Measurements from ENCODE around the gene ARHGEF39.
A peak's percentile ranks its signal among the peaks of the same experiment; 100 is the strongest.

Gene ARHGEF39

DNA sequence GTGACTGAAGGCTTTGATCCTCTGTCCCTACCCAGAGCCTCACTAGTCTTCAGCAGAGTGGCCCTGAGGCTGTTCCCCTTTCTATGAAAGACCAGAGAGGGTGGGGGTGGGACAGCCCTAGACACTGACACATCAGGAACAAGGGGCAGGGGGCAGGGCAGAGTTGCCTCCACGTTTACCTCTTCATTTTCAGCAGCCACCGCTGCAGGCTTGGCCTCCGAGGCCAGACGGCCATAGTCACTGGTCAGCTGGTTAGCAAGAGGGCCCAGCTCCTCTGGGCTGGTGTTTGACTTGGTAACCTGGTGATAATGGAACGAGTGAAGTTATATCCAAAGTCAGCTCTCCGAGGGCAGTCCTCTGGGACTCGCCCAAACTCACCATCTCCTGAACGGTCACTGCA is 40.4 kb upstream of the ARHGEF39 start:
- H3K36me3 ChIP-seq (ENCODE audit: control insufficient read depth, insufficient read depth, low read length): peaks cover 94% of the 10 kb centered on the region
- H3K27ac ChIP-seq (ENCODE audit: low read depth, low read length): no peak overlapping the region
- no peak overlapping the region for H3K9ac ChIP-seq (ENCODE audit: low read depth, low read length)
- no peaks in the 10 kb centered on the region for H3K9me3 ChIP-seq (ENCODE audit: control insufficient read depth, insufficient read depth, low read length)
- no peak overlapping the region for H3K4me3 ChIP-seq (ENCODE audit: low read depth, low read length)
- H3K27me3 ChIP-seq (ENCODE audit: control insufficient read depth, insufficient read depth, low read length): no peaks in the 10 kb centered on the region
- no peaks in the 10 kb centered on the region for H3K4me1 ChIP-seq (ENCODE audit: control insufficient read depth, insufficient read depth, low read length)

- Histone ChIP-seq H3K9me3 (ENCODE audit: control insufficient read depth, insufficient read depth, low read length) (no peaks in the 10 kb centered on the region), H3K36me3 (ENCODE audit: control insufficient read depth, insufficient read depth, low read length) (peaks cover 98% of the 10 kb centered on the region), H3K9ac (ENCODE audit: low read depth, low read length) (no peak overlapping the region), H3K4me3 (ENCODE audit: low read depth, low read length) (no peak overlapping the region), H3K4me1 (ENCODE audit: control insufficient read depth, insufficient read depth, low read length) (no peaks in the 10 kb centered on the region), H3K27me3 (ENCODE audit: control insufficient read depth, insufficient read depth, low read length) (no peaks in the 10 kb centered on the region), H3K27ac (ENCODE audit: low read depth, low read length) (no peak overlapping the region)
Observed at GRCh38 chr9:35703906-35704672, 39.1 kb upstream of the ARHGEF39 start.

- no peaks in the 10 kb centered on the region for H3K9me3 ChIP-seq (ENCODE audit: control insufficient read depth, insufficient read depth, low read length)
- peaks cover 98% of the 10 kb centered on the region for H3K36me3 ChIP-seq (ENCODE audit: control insufficient read depth, insufficient read depth, low read length)
- no peak overlapping the region for H3K4me3 ChIP-seq (ENCODE audit: low read depth, low read length)
- H3K9ac ChIP-seq (ENCODE audit: low read depth, low read length): no peak overlapping the region
- H3K4me1 ChIP-seq (ENCODE audit: control insufficient read depth, insufficient read depth, low read length): no peaks in the 10 kb centered on the region
- H3K27me3 ChIP-seq (ENCODE audit: control insufficient read depth, insufficient read depth, low read length): no peaks in the 10 kb centered on the region
- no peak overlapping the region for H3K27ac ChIP-seq (ENCODE audit: low read depth, low read length)
Observed at GRCh38 chr9:35702696-35703095, 37.7 kb upstream of the ARHGEF39 start.

GRCh38 chr9:35700942-35701341 is 35.9 kb upstream of the ARHGEF39 start:
- no peaks in the 10 kb centered on the region for H3K9me3 ChIP-seq (ENCODE audit: control insufficient read depth, insufficient read depth, low read length)
- H3K9ac ChIP-seq (ENCODE audit: low read depth, low read length): no peak overlapping the region
- no peaks in the 10 kb centered on the region for H3K4me1 ChIP-seq (ENCODE audit: control insufficient read depth, insufficient read depth, low read length)
- no peak overlapping the region for H3K27ac ChIP-seq (ENCODE audit: low read depth, low read length)
- no peak overlapping the region for H3K4me3 ChIP-seq (ENCODE audit: low read depth, low read length)
- no peaks in the 10 kb centered on the region for H3K27me3 ChIP-seq (ENCODE audit: control insufficient read depth, insufficient read depth, low read length)
- H3K36me3 ChIP-seq (ENCODE audit: control insufficient read depth, insufficient read depth, low read length): peaks cover 95% of the 10 kb centered on the region

GRCh38 chr9:35700031-35700430 is 35.0 kb upstream of the ARHGEF39 start:
- Histone ChIP-seq H3K27me3 (ENCODE audit: control insufficient read depth, insufficient read depth, low read length) (no peaks in the 10 kb centered on the region), H3K27ac (ENCODE audit: low read depth, low read length) (no peak overlapping the region)

GRCh38 chr9:35698231-35698630 is 33.2 kb upstream of the ARHGEF39 start:
- H3K27me3 ChIP-seq (ENCODE audit: control insufficient read depth, insufficient read depth, low read length): no peaks in the 10 kb centered on the region
- H3K4me3 ChIP-seq (ENCODE audit: low read depth, low read length): no peak overlapping the region
- H3K9me3 ChIP-seq (ENCODE audit: control insufficient read depth, insufficient read depth, low read length): no peaks in the 10 kb centered on the region
- no peak overlapping the region for H3K9ac ChIP-seq (ENCODE audit: low read depth, low read length)
- H3K4me1 ChIP-seq (ENCODE audit: control insufficient read depth, insufficient read depth, low read length): no peaks in the 10 kb centered on the region
- no peak overlapping the region for H3K27ac ChIP-seq (ENCODE audit: low read depth, low read length)
- H3K36me3 ChIP-seq (ENCODE audit: control insufficient read depth, insufficient read depth, low read length): peaks cover 68% of the 10 kb centered on the region

More at GRCh38 chr9:35700031-35700430, 35.0 kb upstream of the ARHGEF39 start:
- Histone ChIP-seq H3K9ac (ENCODE audit: low read depth, low read length) (no peak overlapping the region), H3K36me3 (ENCODE audit: control insufficient read depth, insufficient read depth, low read length) (peaks cover 86% of the 10 kb centered on the region), H3K4me1 (ENCODE audit: control insufficient read depth, insufficient read depth, low read length) (no peaks in the 10 kb centered on the region), H3K9me3 (ENCODE audit: control insufficient read depth, insufficient read depth, low read length) (no peaks in the 10 kb centered on the region), H3K4me3 (ENCODE audit: low read depth, low read length) (no peak overlapping the region)

DNA sequence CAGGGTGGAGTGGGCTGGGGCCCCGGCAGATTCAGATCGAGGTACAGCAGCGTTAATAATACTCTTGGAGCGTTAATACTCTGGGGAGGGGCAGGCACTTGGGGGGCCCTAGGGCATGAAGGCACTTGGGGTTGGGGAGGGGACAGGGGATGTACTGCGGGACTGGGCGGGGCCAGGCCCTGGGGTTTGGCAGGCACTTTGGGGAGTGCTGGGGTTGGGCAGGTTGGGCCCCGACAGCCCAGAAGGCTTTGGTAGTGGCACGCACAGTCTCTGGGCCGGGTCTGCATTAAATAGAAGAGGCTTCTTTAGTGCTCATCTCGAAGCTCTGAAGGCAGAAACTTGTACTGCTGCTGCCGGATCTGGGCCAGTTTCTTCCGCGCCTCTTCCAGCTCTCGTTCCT is 32.5 kb upstream of the ARHGEF39 start:
- Histone ChIP-seq H3K27me3 (ENCODE audit: control insufficient read depth, insufficient read depth, low read length) (no peaks in the 10 kb centered on the region), H3K27ac (ENCODE audit: low read depth, low read length) (no peak overlapping the region), H3K4me3 (ENCODE audit: low read depth, low read length) (no peak overlapping the region), H3K36me3 (ENCODE audit: control insufficient read depth, insufficient read depth, low read length) (peaks cover 61% of the 10 kb centered on the region), H3K9ac (ENCODE audit: low read depth, low read length) (no peak overlapping the region), H3K9me3 (ENCODE audit: control insufficient read depth, insufficient read depth, low read length) (no peaks in the 10 kb centered on the region), H3K4me1 (ENCODE audit: control insufficient read depth, insufficient read depth, low read length) (no peaks in the 10 kb centered on the region)

GRCh38 chr9:35696520-35697215 is 31.7 kb upstream of the ARHGEF39 start:
- Histone ChIP-seq H3K4me3 (ENCODE audit: low read depth, low read length) (no peak overlapping the region), H3K36me3 (ENCODE audit: control insufficient read depth, insufficient read depth, low read length) (peaks cover 55% of the 10 kb centered on the region), H3K27ac (ENCODE audit: low read depth, low read length) (no peak overlapping the region), H3K27me3 (ENCODE audit: control insufficient read depth, insufficient read depth, low read length) (no peaks in the 10 kb centered on the region), H3K9ac (ENCODE audit: low read depth, low read length) (no peak overlapping the region), H3K4me1 (ENCODE audit: control insufficient read depth, insufficient read depth, low read length) (no peaks in the 10 kb centered on the region), H3K9me3 (ENCODE audit: control insufficient read depth, insufficient read depth, low read length) (no peaks in the 10 kb centered on the region)

DNA sequence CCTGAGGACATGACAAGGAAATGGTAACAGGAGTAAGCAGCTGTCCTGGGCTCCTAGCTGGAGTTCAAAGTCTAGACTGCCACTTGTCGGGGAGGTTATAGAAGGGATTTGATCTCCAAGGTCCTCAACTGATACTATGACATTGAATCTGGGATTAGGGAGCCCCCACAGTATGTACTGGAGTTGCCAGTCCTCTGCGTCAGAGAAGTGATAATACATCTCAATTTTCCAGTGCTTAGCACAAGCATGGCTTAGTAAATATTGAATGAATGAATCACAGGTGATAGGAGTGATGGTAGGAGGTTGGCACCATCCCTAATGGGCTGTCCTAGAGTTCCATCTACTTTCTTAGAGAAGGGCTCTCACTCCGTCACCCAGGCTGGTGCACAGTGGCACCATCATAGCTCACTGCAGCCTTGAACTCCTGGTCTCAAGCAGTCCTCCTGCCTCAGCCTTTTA is 31.0 kb upstream of the ARHGEF39 start:
- Histone ChIP-seq H3K4me3 (ENCODE audit: low read depth, low read length) (no peak overlapping the region), H3K27me3 (ENCODE audit: control insufficient read depth, insufficient read depth, low read length) (no peaks in the 10 kb centered on the region), H3K9me3 (ENCODE audit: control insufficient read depth, insufficient read depth, low read length) (no peaks in the 10 kb centered on the region), H3K9ac (ENCODE audit: low read depth, low read length) (no peak overlapping the region), H3K27ac (ENCODE audit: low read depth, low read length) (no peak overlapping the region), H3K4me1 (ENCODE audit: control insufficient read depth, insufficient read depth, low read length) (0 out of 2 replicates have a peak, but pooled peaks cover 2% of the 10 kb centered on the region), H3K36me3 (ENCODE audit: control insufficient read depth, insufficient read depth, low read length) (peaks cover 48% of the 10 kb centered on the region)

DNA sequence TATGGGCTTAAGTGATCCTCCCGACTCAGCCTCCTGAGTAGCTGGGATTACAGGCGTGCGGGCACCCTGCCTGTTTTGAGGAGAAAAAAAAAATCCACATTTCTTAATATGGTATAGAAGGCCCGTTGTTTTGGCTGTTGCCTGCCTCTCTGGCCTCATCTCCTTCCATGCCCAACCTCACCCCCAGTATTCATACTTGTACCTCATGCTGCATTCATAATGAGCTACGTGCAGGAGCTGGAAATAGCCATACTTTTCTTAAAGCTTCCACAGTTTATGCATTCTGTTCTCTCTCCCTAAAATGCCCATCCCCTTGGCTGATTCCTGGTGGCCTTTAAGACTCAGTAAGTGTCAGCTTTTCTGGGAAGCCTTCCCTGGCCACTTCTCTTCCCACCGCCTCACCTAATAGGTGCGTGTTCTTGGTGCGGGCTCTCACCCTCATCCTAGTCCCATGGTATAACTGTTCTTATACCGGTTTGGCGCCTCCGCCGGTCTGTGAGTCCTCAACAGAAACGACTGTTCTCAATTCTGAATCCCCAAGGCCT is 26.8 kb upstream of the ARHGEF39 start:
- H3K9me3 ChIP-seq (ENCODE audit: control insufficient read depth, insufficient read depth, low read length): no peaks in the 10 kb centered on the region
- H3K4me3 ChIP-seq (ENCODE audit: low read depth, low read length): peak overlapping the region; percentile 80; the same call in 1 of the 2 replicates
- H3K4me1 ChIP-seq (ENCODE audit: control insufficient read depth, insufficient read depth, low read length): peaks cover 11% of the 10 kb centered on the region
- H3K27me3 ChIP-seq (ENCODE audit: control insufficient read depth, insufficient read depth, low read length): no peaks in the 10 kb centered on the region
- H3K36me3 ChIP-seq (ENCODE audit: control insufficient read depth, insufficient read depth, low read length): peaks cover 26% of the 10 kb centered on the region
- no peak overlapping the region for H3K9ac ChIP-seq (ENCODE audit: low read depth, low read length)
- peak overlapping the region; percentile 78 for H3K27ac ChIP-seq (ENCODE audit: low read depth, low read length)

DNA sequence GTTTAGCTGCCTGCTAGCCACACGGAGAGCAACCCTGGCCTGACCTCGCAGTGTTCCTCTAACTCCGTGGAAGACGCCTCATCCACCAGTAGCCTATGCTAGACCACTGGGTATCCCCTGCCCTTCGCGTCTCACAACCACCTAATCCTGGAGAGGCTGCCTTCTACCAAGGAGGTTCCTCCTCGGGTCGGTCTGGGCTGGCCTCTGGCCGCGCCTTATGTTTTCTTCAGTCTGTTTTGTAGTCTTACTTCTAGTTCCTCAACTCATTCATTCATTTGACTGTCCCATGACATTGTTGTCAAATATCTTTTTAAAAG is 26.3 kb upstream of the ARHGEF39 start:
- H3K9ac ChIP-seq (ENCODE audit: low read depth, low read length): no peak overlapping the region
- no peaks in the 10 kb centered on the region for H3K27me3 ChIP-seq (ENCODE audit: control insufficient read depth, insufficient read depth, low read length)
- no peaks in the 10 kb centered on the region for H3K9me3 ChIP-seq (ENCODE audit: control insufficient read depth, insufficient read depth, low read length)
- H3K36me3 ChIP-seq (ENCODE audit: control insufficient read depth, insufficient read depth, low read length): peaks cover 28% of the 10 kb centered on the region
- H3K4me1 ChIP-seq (ENCODE audit: control insufficient read depth, insufficient read depth, low read length): peaks cover 11% of the 10 kb centered on the region
- peak overlapping the region; percentile 80 for H3K4me3 ChIP-seq (ENCODE audit: low read depth, low read length)
- H3K27ac ChIP-seq (ENCODE audit: low read depth, low read length): peak overlapping the region; percentile 78
